GOT3 (cell line): ENCODE results near the gene CHST12.

ENCODE experiments used
- DNase-seq: peaks from one replicate; lab custom pipeline; 2025; ENCODE audit warnings: mixed read lengths; lab: John Stamatoyannopoulos, UW

CHST12 gene

GRCh38 chr7:2479276-2480069 is 76.1 kb downstream of the CHST12 start:
- DNase-seq, result no peak

- DNase-seq, result no peak
These were observed 76.6 kb downstream of the CHST12 start for GRCh38 chr7:2480070-2480408.

DNA sequence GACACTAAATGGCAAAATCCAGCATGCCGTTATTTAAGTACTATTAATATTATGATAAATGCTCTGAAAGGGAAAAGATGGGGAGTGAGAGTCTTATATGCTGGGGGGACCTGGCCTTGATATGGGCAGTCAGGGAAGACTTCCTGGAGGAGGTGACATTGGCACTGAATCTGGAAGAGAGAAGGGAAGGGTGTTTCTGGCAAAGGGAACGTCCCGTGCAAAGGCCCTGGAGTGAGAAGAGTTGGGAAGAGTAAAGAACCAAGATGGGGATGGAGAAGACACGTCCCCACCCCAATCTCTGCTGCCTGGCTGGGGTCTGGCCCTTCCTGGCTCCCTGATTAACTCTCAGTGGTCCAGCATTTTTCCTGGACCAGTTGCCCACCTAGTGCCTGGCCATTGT is 77.8 kb downstream of the CHST12 start:
- DNase-seq, result no peak

DNA sequence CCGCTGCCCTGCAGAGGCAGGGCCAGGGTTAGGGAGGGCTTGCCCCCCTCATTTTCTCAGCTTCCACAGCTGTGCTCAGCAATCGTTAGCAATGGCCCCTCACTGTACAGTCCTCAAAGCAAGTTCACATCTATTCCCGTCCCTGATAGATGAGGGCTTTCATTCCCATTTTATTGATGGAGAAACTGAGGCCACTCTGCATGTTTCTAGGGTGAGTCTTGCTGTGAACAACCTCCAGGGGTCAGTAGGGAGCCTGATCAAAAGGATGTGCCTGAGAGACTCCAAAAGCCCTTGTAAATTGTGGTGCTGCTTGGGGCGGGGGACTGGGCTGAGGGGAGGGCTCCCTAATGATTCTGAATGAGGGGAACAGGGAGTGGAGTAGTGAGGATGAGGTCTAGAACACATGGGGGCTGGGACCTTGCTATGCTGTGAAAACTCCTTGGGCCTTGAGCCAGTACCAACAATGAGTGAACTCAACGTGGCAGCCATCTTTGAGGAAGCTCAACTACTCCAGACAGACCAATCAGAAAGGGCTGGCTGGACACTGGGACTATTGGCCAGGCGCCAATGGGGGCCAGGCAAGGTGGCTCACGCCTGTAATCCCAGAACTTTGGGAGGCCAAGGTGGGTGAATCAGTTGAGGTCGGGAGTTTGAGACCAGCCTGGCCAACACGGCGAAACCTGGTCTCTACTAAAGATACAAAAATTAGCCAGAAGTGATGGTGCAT is 79.5 kb downstream of the CHST12 start:
- no peak for DNase-seq

DNA sequence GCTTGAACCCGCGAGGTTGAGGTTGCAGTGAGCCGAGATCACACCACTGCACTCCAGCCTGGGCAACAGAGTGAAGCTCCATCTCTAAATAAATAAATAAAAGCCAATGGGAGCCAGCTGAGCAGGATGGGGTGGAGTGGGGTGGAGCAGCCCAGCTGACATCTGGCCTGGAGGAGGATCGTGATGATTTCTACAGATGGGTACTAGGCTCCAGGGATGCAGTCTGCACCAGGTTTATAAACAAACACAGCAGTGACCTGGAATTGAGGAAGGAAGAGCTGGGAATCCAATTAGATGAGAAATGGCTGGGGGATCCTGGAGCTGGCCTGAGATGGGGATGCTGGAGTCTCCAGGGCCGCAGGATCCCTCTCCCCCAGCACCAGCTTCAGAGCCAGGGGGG is 80.1 kb downstream of the CHST12 start:
- no peak for DNase-seq

- DNase-seq, result no peak
These were observed 81.5 kb downstream of the CHST12 start for GRCh38 chr7:2484868-2485267.

GRCh38 chr7:2487586-2488271 is 84.3 kb downstream of the CHST12 start:
- DNase-seq, result no peak

DNA sequence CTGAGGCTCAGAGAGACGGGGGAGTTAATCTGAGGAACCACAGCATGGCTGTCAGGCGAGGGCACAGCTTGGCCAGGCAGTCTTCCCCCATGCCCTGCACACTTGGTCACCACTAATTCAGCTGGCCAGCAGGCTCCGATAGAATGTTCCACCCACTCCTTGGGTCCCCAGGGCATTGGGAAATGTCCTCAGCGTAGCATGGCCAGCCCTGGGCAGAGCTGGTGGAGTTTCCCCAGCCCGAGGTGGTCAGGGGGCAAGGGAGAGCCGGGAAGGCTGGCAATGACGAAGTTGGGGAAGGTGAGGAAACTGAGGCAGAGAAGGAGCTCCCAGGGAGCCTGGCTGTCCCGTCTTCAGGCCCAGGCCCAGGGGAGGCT is 84.8 kb downstream of the CHST12 start:
- no peak for DNase-seq

DNA sequence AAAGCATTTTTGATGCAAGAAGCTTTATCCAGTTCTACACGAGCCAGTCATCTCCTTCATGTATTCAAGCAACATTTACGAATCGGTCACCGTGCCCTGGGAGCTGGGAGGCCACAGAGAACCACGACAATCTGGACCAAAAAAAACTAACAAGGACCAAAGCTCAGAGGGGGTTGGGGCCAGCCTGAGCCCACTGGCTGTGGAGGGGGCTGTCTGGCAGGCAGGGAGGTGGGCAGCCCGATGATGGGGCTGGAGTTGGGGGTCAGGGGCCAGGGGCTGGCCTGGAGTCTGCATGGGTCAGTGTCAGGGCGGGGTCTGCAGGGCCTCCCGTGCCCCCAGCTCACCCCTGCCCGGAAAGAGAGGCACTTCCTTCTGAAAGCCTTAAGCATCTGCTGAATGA is 85.3 kb downstream of the CHST12 start:
- DNase-seq, result no peak

DNA sequence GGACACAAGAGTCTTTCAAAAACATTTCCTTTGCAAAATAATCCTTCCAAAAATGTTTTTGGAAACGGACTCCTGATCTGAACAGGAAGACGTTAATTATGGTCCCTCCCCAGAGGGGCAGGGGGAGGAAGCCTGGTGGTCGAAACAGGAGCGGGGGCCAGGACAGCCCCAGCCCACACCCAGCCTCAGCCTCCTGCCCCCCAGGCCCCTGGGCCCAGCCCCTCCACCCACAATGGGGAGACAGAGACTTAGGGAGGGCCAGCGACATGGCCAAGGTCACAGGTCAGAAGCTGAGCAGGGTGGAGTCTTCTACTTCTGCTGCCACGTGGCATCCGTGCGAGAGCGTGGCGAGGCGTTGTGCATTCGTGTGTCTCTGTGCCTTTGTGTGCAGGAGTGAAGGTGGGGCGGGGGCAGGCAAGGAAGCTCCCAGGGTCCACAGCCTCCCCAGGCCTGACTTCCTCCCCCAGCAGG is 86.8 kb downstream of the CHST12 start:
- no peak for DNase-seq

DNA sequence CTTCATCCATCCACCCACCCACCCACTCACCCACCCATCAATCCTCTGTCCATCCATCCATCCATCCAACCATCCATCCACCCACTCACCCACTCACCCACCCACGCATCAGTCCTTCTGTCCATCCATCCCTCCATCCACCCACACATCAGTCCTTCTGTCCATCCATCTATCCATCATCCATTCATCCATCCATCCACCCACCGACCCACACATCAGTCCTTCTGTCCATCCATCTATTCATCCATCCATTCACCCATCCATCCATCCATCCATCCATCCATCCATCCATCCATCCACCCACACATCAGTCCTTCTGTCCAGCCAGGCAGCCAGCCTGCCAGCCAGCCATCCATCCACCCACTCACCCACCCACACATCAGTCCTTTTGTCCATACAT is 88.6 kb downstream of the CHST12 start:
- no peak for DNase-seq

GRCh38 chr7:2493205-2494164 is 90.1 kb downstream of the CHST12 start:
- no peak for DNase-seq

GRCh38 chr7:2494191-2495130 is 91.0 kb downstream of the CHST12 start:
- DNase-seq, result no peak

GRCh38 chr7:2495418-2496299 is 92.2 kb downstream of the CHST12 start:
- no peak for DNase-seq

DNA sequence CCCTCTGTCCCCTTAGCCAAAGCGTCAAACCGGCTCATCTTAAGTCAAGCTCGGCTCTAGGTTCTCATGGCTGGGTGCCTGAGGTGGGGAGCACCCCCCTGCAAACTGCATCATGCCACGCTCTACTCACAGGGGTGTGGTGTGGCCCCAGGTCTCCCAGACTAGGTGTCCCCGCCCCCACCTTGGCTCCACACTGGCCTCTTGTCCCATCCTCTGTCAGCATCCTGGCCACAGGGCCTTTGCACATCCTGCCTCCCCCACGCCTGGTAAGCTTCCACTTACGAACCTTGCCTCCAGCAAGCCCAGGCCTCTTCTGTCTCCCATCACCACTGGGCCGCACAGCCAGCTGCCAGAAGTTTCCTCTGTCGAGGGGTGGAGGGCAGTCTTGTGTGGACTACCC is 93.0 kb downstream of the CHST12 start:
- DNase-seq, result no peak

DNA sequence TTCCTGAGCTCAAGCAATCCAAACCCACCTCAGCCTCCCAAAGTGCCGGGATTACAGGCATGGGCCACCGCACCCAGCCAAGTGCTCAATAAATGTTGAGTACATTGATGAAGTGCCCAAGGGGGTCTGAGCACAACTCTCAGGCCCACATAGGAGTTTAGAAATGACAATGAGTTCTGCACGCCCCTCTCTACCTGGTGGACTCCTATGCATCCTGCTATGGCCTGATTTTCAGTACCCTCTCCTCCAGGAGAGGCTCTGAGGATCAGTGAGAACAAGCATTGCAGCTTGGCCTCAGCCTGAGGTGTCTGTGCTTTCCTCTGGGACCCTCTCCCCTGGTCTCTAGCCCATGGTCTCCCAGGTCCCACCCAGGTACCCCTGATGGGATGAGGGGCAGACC is 93.7 kb downstream of the CHST12 start:
- no peak for DNase-seq

DNA sequence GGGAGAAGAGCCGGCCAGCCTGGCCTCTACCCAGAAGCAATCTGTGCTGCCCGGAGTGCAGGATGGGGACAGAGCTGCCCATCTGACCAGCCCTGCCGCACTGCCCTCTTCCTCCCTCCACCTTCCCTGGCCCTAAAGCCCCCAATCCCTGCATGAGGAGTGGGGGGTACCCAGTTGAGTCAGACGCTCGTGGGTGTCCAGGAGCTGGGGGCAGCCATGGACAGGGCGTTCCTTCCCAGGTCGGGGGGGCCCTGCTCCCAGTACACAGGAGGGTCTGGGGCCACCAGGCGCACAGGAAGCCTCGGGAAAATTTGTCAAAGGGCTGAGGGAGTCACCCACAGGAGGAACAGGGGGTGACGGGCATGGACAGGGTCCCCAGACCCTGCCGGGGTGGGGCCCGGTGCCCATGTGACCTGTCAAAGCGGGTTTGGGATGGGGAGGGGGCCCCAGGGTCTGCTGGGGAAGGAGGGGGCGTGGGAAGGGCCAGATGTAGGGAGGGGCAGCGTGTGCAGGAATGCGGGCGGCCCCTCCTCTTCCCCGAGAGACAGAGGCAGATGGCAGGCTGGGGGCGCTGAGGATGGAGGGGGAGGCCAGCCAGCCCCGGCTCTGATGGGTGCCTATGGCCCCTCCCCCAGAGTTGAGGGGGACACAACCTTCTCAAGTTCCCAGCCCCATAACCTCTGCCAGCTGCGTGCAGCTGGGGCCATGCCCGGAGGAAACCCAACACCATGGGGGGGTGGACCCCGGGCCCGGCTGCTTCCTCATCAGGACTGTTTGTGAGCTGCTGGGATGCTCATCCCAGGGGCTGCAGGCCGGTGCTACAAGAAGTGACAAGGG is 94.3 kb downstream of the CHST12 start:
- DNase-seq, result no peak
